Ovary (tissue), 9 donors: ENCODE data around the gene USP6NL. TPM values are rescaled to one million over a fixed set of nuclear protein-coding genes. Genes with fewer than 3 reads are reported as not detected.

ENCODE experiments used
- DNase-seq, 5 donors: peaks; one replicate each; pipeline ENCODE4 v3.0.0-alpha.2; 2019 to 2020
- H3K27ac ChIP-seq, 2 donors: fragments of 200-600 bp; one replicate each; pipeline versions ENCODE4 v1.5.1 to v1.8.0; 2019 to 2022
- H3K27me3 ChIP-seq: fragments of 200-600 bp; one replicate; pipeline ENCODE4 v1.8.0; 2022
- H3K36me3 ChIP-seq: fragments of 200-600 bp; sonication (generic); one replicate; pipeline ENCODE4 v1.5.1; 2019
- H3K4me1 ChIP-seq: one replicate; pipeline ENCODE4 v1.8.1; 2013; ENCODE audit warnings: mild to moderate bottlenecking, moderate library complexity; ENCODE audit not compliant: insufficient read depth
- H3K4me3 ChIP-seq: fragments of 200-600 bp; sonication (generic); one replicate; pipeline ENCODE4 v1.5.1; 2017
- H3K9me3 ChIP-seq, 2 donors: fragments of 200-600 bp in 1 of 2; sonication (generic) in 1 of 2; one replicate each; pipeline versions ENCODE4 v1.5.1 to v1.8.1; 2013 to 2019; ENCODE audit warnings: mild to moderate bottlenecking in 1 of 2, moderate library complexity in 1 of 2
- CTCF ChIP-seq, 3 donors: fragments of 450-650 bp in 2 of 3; fragments of 200-600 bp in 1 of 3; IDR thresholded peaks; one replicate each; pipeline versions ENCODE4 v1.5.1 to v1.8.0; 2016 to 2022; ENCODE audit warnings: antibody characterized with exemption in 3 of 3, mild to moderate bottlenecking in 1 of 3
- EP300 ChIP-seq: sonication (generic); formaldehyde crosslinking; IDR thresholded peaks from one replicate; pipeline ENCODE4 v1.6.1; 2017; ENCODE audit warnings: antibody characterized with exemption
- POLR2A ChIP-seq: fragments of 450-650 bp; IDR thresholded peaks from one replicate; pipeline ENCODE4 v1.6.1; 2017; ENCODE audit warnings: antibody characterized with exemption, mild to moderate bottlenecking, moderate library complexity
- WGBS, 3 donors: extraction: QIAGEN DNeasy Blood & Tissue Kit in 1 of 3; methylation state at CpG; one replicate each; pipeline versions ENCODE4 v1.1.5 to v1.1.7; 2013 to 2017; 5-methylcytosine and 5-hydroxymethylcytosine counted together
- intact Hi-C, 4 donors: fragments of 100-400 bp; cut with DNase I; formaldehyde crosslinking; loops; one replicate each; pipeline versions ENCODE4 v1.11.0 to v1.15.1; 2022 to 2023
- polyA plus RNA-seq, 2 donors: library from polyadenylated mRNA; stranded (reverse); fragments of 200-250 nt in 1 of 2; fragments of 350-450 nt in 1 of 2; fragmentation: Illumina TruSeq in 1 of 2; extraction: RNeasy Lipid Tissue Mini Kit (QIAGEN cat#74804) in 1 of 2; gene quantifications; one replicate each; pipeline ENCODE4 v1.2.3, GENCODE V29; 2013 to 2014
- total RNA-seq, 7 donors: library from RNA; depleted of rRNA in 2 of 7; stranded (reverse); fragments of >200 nt in 2 of 7; fragmentation: NEBNext Ultra II Directional in 3 of 7; extraction: Animal tissue kit (Norgen Biotek cat#: 25700) in 3 of 7; gene quantifications; one replicate each; pipeline versions ENCODE4 v1.1.0 to v1.2.4, GENCODE V29; 2016 to 2023
- donor health status: DM: no; HTN: no; CAD: no; lungs with moderate emphysema.
- donor health status: DM: no; HTN: no; CAD: no.
- donor health status: Bipolar disorder and iron deficiency.
- donor health status: DM: yes; HTN: yes; CAD: no.
- donor health status: DM: no; HTN: no; CAD: no.
- donor health status: DM: yes; HTN: yes; CAD: no.

Gene USP6NL
- total and polyA plus RNA-seq, 9 donors: 9.6 to 28.8 (median 16.3) TPM

GRCh38 chr10:11548065-11548767 lies 63.2 kb downstream of the USP6NL start:
- no peaks in the 10 kb centered on the region for H3K27me3 ChIP-seq
- 93 to 95% (median 95%) methylated on average over 1 of the region's 1 CpG for WGBS, 3 donors
- H3K4me1 ChIP-seq: no peaks in the 10 kb centered on the region
- DNase-seq: no peak
- intact Hi-C loops: no loop called here
- H3K36me3 ChIP-seq: no peaks in the 10 kb centered on the region
- no peak overlapping the region for H3K4me3 ChIP-seq
- no peaks in the 10 kb centered on the region for H3K9me3 ChIP-seq
- H3K27ac ChIP-seq: no peak overlapping the region
- TF ChIP-seq POLR2A (no peak), EP300 (no peak), CTCF (IDR thresholded peaks at IDR 0.05) (no peak)

- Histone ChIP-seq H3K4me3 (no peak overlapping the region), H3K9me3 (no peaks in the 10 kb centered on the region), H3K4me1 (no peaks in the 10 kb centered on the region), H3K27me3 (no peaks in the 10 kb centered on the region), H3K27ac (no peak overlapping the region), H3K36me3 (no peaks in the 10 kb centered on the region)
- 88 to 93% (median 89%) methylated on average over 4 of the region's 4 CpGs for WGBS, 3 donors
- no peak for TF ChIP-seq CTCF (IDR thresholded peaks at IDR 0.05)
- TF ChIP-seq POLR2A: no peak
- no peak for TF ChIP-seq EP300
- intact Hi-C loops: no loop called here
- DNase-seq: no peak
These were observed 64.9 kb downstream of the USP6NL start for GRCh38 chr10:11546581-11546980.

GRCh38 chr10:11541296-11541695 lies 70.2 kb downstream of the USP6NL start:
- DNase-seq: no peak
- Histone ChIP-seq H3K4me3 (no peak overlapping the region), H3K27me3 (no peaks in the 10 kb centered on the region), H3K27ac (no peak overlapping the region), H3K9me3 (no peaks in the 10 kb centered on the region), H3K36me3 (no peaks in the 10 kb centered on the region), H3K4me1 (no peaks in the 10 kb centered on the region)
- no peak for TF ChIP-seq CTCF (IDR thresholded peaks at IDR 0.05)
- no peak for TF ChIP-seq POLR2A
- TF ChIP-seq EP300: no peak
- intact Hi-C loops: no loop called here
- WGBS, 3 donors: 95 to 97% (median 97%) methylated on average over 3 of the region's 3 CpGs

GRCh38 chr10:11539191-11539868 lies 72.1 kb downstream of the USP6NL start:
- Histone ChIP-seq H3K4me3 (no peak overlapping the region), H3K9me3 (no peaks in the 10 kb centered on the region), H3K27ac (no peak overlapping the region), H3K36me3 (no peaks in the 10 kb centered on the region), H3K27me3 (no peaks in the 10 kb centered on the region), H3K4me1 (no peaks in the 10 kb centered on the region)
- TF ChIP-seq CTCF (IDR thresholded peaks at IDR 0.05) (no peak), POLR2A (no peak), EP300 (no peak)
- WGBS, 3 donors: 94 to 96% (median 95%) methylated on average over 2 of the region's 2 CpGs
- no peak for DNase-seq
- intact Hi-C loops: no loop called here
